G401.6 (cell line): ENCODE data around the gene TET2.

ENCODE experiments used
- FAIRE-seq: peaks from 2 replicates; lab custom pipeline; 2012; peaks lifted over from hg19 to GRCh38; lab: Jason Lieb, UNC

The TET2 gene

GRCh38 chr4:105146276-105147015 is at the start of gene TET2:
TSS of gene TET2 (plus strand) at chr4:105146876. CDS start at chr4:105233943, 87,067 bp downstream.
- no peak for FAIRE-seq

- FAIRE-seq, result peak; percentile 44
Observed at GRCh38 chr4:105102016-105102415, 44.7 kb upstream of the TET2 start.

GRCh38 chr4:105106426-105106825 is 40.2 kb upstream of the TET2 start:
- no peak for FAIRE-seq

- no peak for FAIRE-seq
Observed at GRCh38 chr4:105107095-105107856, 39.4 kb upstream of the TET2 start.

- FAIRE-seq, result no peak
Observed at GRCh38 chr4:105108971-105109370, 37.7 kb upstream of the TET2 start.

- FAIRE-seq, result no peak
Observed at GRCh38 chr4:105112274-105112673, 34.4 kb upstream of the TET2 start.

- no peak for FAIRE-seq
Observed at GRCh38 chr4:105113800-105114199, 32.9 kb upstream of the TET2 start.

- FAIRE-seq, result no peak
Observed at GRCh38 chr4:105116616-105117319, 29.9 kb upstream of the TET2 start.

GRCh38 chr4:105119356-105119755 is 27.3 kb upstream of the TET2 start:
- no peak for FAIRE-seq

GRCh38 chr4:105120626-105121025 is 26.1 kb upstream of the TET2 start:
- no peak for FAIRE-seq

- FAIRE-seq, result no peak
Observed at GRCh38 chr4:105122350-105122749, 24.3 kb upstream of the TET2 start.

GRCh38 chr4:105126311-105127169 is 20.1 kb upstream of the TET2 start:
- no peak for FAIRE-seq

- no peak for FAIRE-seq
Observed at GRCh38 chr4:105127170-105127445, 19.6 kb upstream of the TET2 start.

GRCh38 chr4:105128208-105128607 is 18.5 kb upstream of the TET2 start:
- FAIRE-seq, result no peak

GRCh38 chr4:105129286-105130040 is 17.2 kb upstream of the TET2 start:
- no peak for FAIRE-seq

GRCh38 chr4:105130945-105131344 is 15.7 kb upstream of the TET2 start:
- FAIRE-seq, result no peak

GRCh38 chr4:105133976-105134375 is 12.7 kb upstream of the TET2 start:
- no peak for FAIRE-seq

- no peak for FAIRE-seq
Observed at GRCh38 chr4:105135785-105136184, 10.9 kb upstream of the TET2 start.

- no peak for FAIRE-seq
Observed at GRCh38 chr4:105137121-105137875, 9.4 kb upstream of the TET2 start.

- FAIRE-seq, result no peak
Observed at GRCh38 chr4:105139646-105140045, 7.0 kb upstream of the TET2 start.
